ENCODE data around the gene TPGS2.

TPGS2 gene

GRCh38 chr18:36783792-36784191, 45.0 kb downstream of the TPGS2 start:
- TF ChIP-seq, protein P1, sequence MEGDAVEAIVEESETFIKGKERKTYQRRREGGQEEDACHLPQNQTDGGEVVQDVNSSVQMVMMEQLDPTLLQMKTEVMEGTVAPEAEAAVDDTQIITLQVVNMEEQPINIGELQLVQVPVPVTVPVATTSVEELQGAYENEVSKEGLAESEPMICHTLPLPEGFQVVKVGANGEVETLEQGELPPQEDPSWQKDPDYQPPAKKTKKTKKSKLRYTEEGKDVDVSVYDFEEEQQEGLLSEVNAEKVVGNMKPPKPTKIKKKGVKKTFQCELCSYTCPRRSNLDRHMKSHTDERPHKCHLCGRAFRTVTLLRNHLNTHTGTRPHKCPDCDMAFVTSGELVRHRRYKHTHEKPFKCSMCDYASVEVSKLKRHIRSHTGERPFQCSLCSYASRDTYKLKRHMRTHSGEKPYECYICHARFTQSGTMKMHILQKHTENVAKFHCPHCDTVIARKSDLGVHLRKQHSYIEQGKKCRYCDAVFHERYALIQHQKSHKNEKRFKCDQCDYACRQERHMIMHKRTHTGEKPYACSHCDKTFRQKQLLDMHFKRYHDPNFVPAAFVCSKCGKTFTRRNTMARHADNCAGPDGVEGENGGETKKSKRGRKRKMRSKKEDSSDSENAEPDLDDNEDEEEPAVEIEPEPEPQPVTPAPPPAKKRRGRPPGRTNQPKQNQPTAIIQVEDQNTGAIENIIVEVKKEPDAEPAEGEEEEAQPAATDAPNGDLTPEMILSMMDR (IDR thresholded peaks at IDR 0.05; ENCODE audit: low read depth, low read length), result no peak
- Histone ChIP-seq H3K9me3 (ENCODE audit: severe bottlenecking) (no peaks in the 10 kb centered on the region), H3K36me3 (peaks cover 5% of the 10 kb centered on the region; the same call in 1 of the 2 replicates), H3K27me3 (ENCODE audit: insufficient read depth, low read depth, severe bottlenecking) (no peaks in the 10 kb centered on the region), H3K27ac (no peak overlapping the region), H3K4me3 (ENCODE audit: low read depth, low read length) (no peak overlapping the region)
- no peak for DNase-seq

DNA sequence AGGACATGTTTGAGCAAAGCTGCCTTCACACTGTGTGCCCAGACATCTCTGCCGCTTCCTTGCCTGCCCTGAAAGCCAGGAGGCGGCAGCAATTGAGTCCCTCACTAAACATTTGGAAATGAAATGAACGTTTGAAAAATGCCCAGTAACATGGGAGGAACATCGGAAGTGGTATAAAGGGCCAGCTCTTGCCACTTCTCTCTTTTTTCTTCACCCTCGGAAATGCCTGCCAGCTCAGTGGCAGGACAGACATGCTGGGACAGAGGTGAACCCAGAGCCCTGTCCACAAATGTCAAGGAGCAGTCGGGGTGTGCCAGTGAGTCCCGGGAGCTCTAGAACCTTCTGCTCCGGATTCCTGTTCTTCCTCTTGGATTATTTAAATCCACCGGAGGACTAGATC, 46.1 kb downstream of the TPGS2 start:
- no peak overlapping the region for H3K27ac ChIP-seq
- no peaks in the 10 kb centered on the region for H3K27me3 ChIP-seq (ENCODE audit: insufficient read depth, low read depth, severe bottlenecking)
- no peak for DNase-seq
- no peak overlapping the region for H3K4me3 ChIP-seq (ENCODE audit: low read depth, low read length)
- H3K9me3 ChIP-seq (ENCODE audit: severe bottlenecking), result no peaks in the 10 kb centered on the region
- TF ChIP-seq, protein P1 (IDR thresholded peaks at IDR 0.05; ENCODE audit: low read depth, low read length), result no peak
- H3K36me3 ChIP-seq, result peaks cover 5% of the 10 kb centered on the region; the same call in 1 of the 2 replicates

- TF ChIP-seq, protein P1 (IDR thresholded peaks at IDR 0.05; ENCODE audit: low read depth, low read length), result no peak
- H3K27ac ChIP-seq, result no peak overlapping the region
Observed at GRCh38 chr18:36780748-36781147, 48.1 kb downstream of the TPGS2 start.

GRCh38 chr18:36777566-36777965, 51.2 kb downstream of the TPGS2 start:
- Histone ChIP-seq H3K9me3 (ENCODE audit: severe bottlenecking) (no peaks in the 10 kb centered on the region), H3K4me3 (ENCODE audit: low read depth, low read length) (no peak overlapping the region), H3K36me3 (peaks cover 5% of the 10 kb centered on the region; the same call in 1 of the 2 replicates), H3K27me3 (ENCODE audit: insufficient read depth, low read depth, severe bottlenecking) (no peaks in the 10 kb centered on the region), H3K27ac (no peak overlapping the region)
- no peak for DNase-seq
- TF ChIP-seq, protein P1 (IDR thresholded peaks at IDR 0.05; ENCODE audit: low read depth, low read length), result no peak

More at GRCh38 chr18:36780748-36781147, 48.1 kb downstream of the TPGS2 start:
- no peak overlapping the region for H3K4me3 ChIP-seq (ENCODE audit: low read depth, low read length)
- H3K27me3 ChIP-seq (ENCODE audit: insufficient read depth, low read depth, severe bottlenecking), result no peaks in the 10 kb centered on the region
- no peaks in the 10 kb centered on the region for H3K9me3 ChIP-seq (ENCODE audit: severe bottlenecking)
- peaks cover 5% of the 10 kb centered on the region; the same call in 1 of the 2 replicates for H3K36me3 ChIP-seq
- DNase-seq, result no peak

DNA sequence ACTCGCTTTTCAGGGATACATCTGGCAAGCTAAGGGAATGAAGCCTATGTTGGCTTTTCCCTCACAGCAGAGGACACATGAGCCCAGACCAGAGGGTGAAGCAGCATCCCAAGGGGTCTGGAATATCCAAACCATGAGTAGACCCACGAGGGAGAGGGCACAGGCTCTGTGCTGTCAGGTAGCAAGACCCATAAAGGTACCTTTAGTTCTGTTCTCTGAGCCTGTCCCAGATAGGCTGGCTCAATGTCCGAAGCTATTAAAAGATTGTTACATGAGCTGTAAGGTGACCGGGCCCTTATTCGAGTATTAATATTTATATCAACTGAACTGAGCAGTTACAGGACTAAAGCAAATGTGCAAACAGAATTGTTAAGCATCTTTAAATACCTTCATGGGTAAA, 52.2 kb downstream of the TPGS2 start:
- Histone ChIP-seq H3K27me3 (ENCODE audit: insufficient read depth, low read depth, severe bottlenecking) (no peaks in the 10 kb centered on the region), H3K4me3 (ENCODE audit: low read depth, low read length) (no peak overlapping the region), H3K36me3 (peaks cover 5% of the 10 kb centered on the region; the same call in 1 of the 2 replicates), H3K9me3 (ENCODE audit: severe bottlenecking) (no peaks in the 10 kb centered on the region), H3K27ac (no peak overlapping the region)
- DNase-seq, result no peak
- TF ChIP-seq, protein P1 (IDR thresholded peaks at IDR 0.05; ENCODE audit: low read depth, low read length), result no peak

DNA sequence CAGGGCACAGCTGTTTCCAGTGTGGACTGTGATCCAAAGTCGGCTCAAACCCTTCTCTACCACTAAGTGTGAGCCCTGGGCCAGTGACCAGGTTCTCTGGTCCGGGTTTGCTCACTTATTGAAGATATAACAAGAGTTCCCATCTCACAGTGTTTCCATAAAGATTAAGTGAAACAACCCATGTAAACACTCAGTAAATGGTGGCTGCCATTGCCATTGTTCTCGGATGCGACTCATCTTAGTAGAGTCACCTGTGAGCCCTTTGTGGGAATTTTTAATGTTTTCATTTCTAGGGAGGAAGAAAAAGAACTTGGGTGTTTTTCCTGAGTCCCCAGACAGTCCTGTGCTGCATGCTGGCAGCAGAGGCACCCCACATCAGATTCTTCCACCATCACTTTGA, 53.4 kb downstream of the TPGS2 start:
- H3K4me3 ChIP-seq (ENCODE audit: low read depth, low read length), result no peak overlapping the region
- no peak for DNase-seq
- TF ChIP-seq, protein P1 (IDR thresholded peaks at IDR 0.05; ENCODE audit: low read depth, low read length), result no peak
- H3K9me3 ChIP-seq (ENCODE audit: severe bottlenecking), result no peaks in the 10 kb centered on the region
- H3K36me3 ChIP-seq, result peaks cover 5% of the 10 kb centered on the region; the same call in 1 of the 2 replicates
- no peak overlapping the region for H3K27ac ChIP-seq
- no peaks in the 10 kb centered on the region for H3K27me3 ChIP-seq (ENCODE audit: insufficient read depth, low read depth, severe bottlenecking)

All from WERI-Rb-1 (cell line).